Mucosa of descending colon (tissue), 3 donors: ENCODE results near the gene UBR3. TPM values are rescaled to one million over a fixed set of nuclear protein-coding genes. Genes with fewer than 3 reads are reported as not detected.
"Not testable (repeated sequence)": the region's sequence is repeated elsewhere in the genome, so short reads cannot be mapped to it uniquely, and the experiment has no call there.

Source experiments
- ATAC-seq: fragments of 200-7000 bp; cut with Tn5 transposase; one replicate; pipeline ENCODE4 v1.9.1; 2020; ENCODE audit warnings: mild to moderate bottlenecking, moderate library complexity
- DNase-seq, 3 donors: peaks; one replicate each; pipeline ENCODE4 v3.0.0-alpha.2; 2020
- H3K36me3 ChIP-seq: fragments of 200-600 bp; one replicate; pipeline ENCODE4 v1.8.0; 2021; ENCODE audit warnings: low read depth, mild to moderate bottlenecking
- H3K4me1 ChIP-seq: fragments of 200-600 bp; one replicate; pipeline ENCODE4 v1.8.0; 2021; ENCODE audit warnings: low read depth, mild to moderate bottlenecking
- H3K4me3 ChIP-seq: fragments of 200-600 bp; one replicate; pipeline ENCODE4 v1.8.0; 2021; ENCODE audit warnings: mild to moderate bottlenecking
- H3K9me3 ChIP-seq: fragments of 200-600 bp; one replicate; pipeline ENCODE4 v1.8.0; 2021; ENCODE audit warnings: mild to moderate bottlenecking
- CTCF ChIP-seq: fragments of 200-600 bp; IDR thresholded peaks from one replicate; pipeline ENCODE4 v1.8.0; 2022; ENCODE audit warnings: antibody characterized with exemption, mild to moderate bottlenecking
- intact Hi-C, 2 donors: fragments of 100-400 bp; cut with DNase I in 1 of 2; cut with micrococcal nuclease in 1 of 2; formaldehyde crosslinking; loops; one replicate each; pipeline versions ENCODE4 v1.11.0 to v1.11.1; 2022; cut with DNase I, micrococcal nuclease
- total RNA-seq, 3 donors: library from RNA; stranded (reverse); fragmentation: NEBNext Ultra II Directional in 2 of 3; extraction: Animal tissue kit (Norgen Biotek cat#: 25700) in 2 of 3; gene quantifications; one replicate each; pipeline versions ENCODE4 v1.2.1 to v1.2.4, GENCODE V29; 2021 to 2023
- donor health status: DM: no; HTN: no; CAD: no; lungs with moderate emphysema.
- donor health status: DM: no; HTN: no; CAD: no.
- donor health status: DM: no; HTN: yes; CAD: no.

UBR3 gene
- total RNA-seq, 3 donors from 2014 or later = 32.5 to 65.8 (median 39.6) TPM

- no peak for ATAC-seq
These were observed 17.8 kb downstream of the UBR3 start for GRCh38 chr2:169845016-169845415.

GRCh38 chr2:169848959-169849693 lies 21.9 kb downstream of the UBR3 start:
- ATAC-seq, intact Hi-C loops, H3K9me3 ChIP-seq, H3K36me3 ChIP-seq, DNase-seq, H3K4me3 ChIP-seq, H3K4me1 ChIP-seq: not testable (repeated sequence)

More at GRCh38 chr2:169845016-169845415, 17.8 kb downstream of the UBR3 start:
- no peak for TF ChIP-seq CTCF
- intact Hi-C loops = no loop called here
- Histone ChIP-seq H3K9me3 (no peaks in the 10 kb centered on the region), H3K4me1 (no peaks in the 10 kb centered on the region), H3K36me3 (no peaks in the 10 kb centered on the region), H3K4me3 (no peak overlapping the region)
- no peak for DNase-seq

- H3K9me3 ChIP-seq = no peaks in the 10 kb centered on the region
- DNase-seq (no peak), ATAC-seq (no peak)
- H3K36me3 ChIP-seq = no peaks in the 10 kb centered on the region
- no peaks in the 10 kb centered on the region for H3K4me1 ChIP-seq
- H3K4me3 ChIP-seq = no peak overlapping the region
- intact Hi-C loops = no loop called here
- no peak for TF ChIP-seq CTCF
These were observed 22.5 kb downstream of the UBR3 start for GRCh38 chr2:169849710-169850109.

- intact Hi-C loops = no loop called here
- no peaks in the 10 kb centered on the region for H3K4me1 ChIP-seq
- H3K36me3 ChIP-seq = no peaks in the 10 kb centered on the region
- H3K9me3 ChIP-seq = no peaks in the 10 kb centered on the region
- no peak overlapping the region for H3K4me3 ChIP-seq
- no peak for ATAC-seq
- no peak for TF ChIP-seq CTCF
- DNase-seq = no peak
These were observed 25.9 kb downstream of the UBR3 start for GRCh38 chr2:169853041-169853668.

GRCh38 chr2:169855281-169856258 lies 28.3 kb downstream of the UBR3 start:
- H3K4me3 ChIP-seq, H3K36me3 ChIP-seq, H3K9me3 ChIP-seq, intact Hi-C loops, ATAC-seq, DNase-seq, H3K4me1 ChIP-seq: not testable (repeated sequence)

- Histone ChIP-seq H3K9me3 (no peaks in the 10 kb centered on the region), H3K4me3 (no peak overlapping the region), H3K36me3 (no peaks in the 10 kb centered on the region), H3K4me1 (no peaks in the 10 kb centered on the region)
- no peak for TF ChIP-seq CTCF
- intact Hi-C loops = no loop called here
- ATAC-seq (no peak), DNase-seq (no peak)
These were observed 32.2 kb downstream of the UBR3 start for GRCh38 chr2:169859423-169859822.
